GM18526 (cell line): ENCODE measurements around the gene H2BK1.

Source experiments
- POLR2A ChIP-seq: IDR thresholded peaks from 3 replicates; pipeline ENCODE4 v1.6.1; 2011; ENCODE audit not compliant: insufficient read length; ENCODE audit errors: extremely low read depth

H2BK1 gene

GRCh38 chr7:151226875-151227782, 16.8 kb upstream of the H2BK1 start, which contains the start of gene ABCF2:
ABCF2 (minus strand) TSS chr7:151227205; CDS start chr7:151226458, 747 bp downstream.
- peak; percentile 60 for TF ChIP-seq POLR2A

- TF ChIP-seq POLR2A, result no peak
These were observed 16.2 kb upstream of the H2BK1 start for GRCh38 chr7:151226560-151226874.

- TF ChIP-seq POLR2A, result no peak
These were observed 15.7 kb upstream of the H2BK1 start for GRCh38 chr7:151225948-151226510.

DNA sequence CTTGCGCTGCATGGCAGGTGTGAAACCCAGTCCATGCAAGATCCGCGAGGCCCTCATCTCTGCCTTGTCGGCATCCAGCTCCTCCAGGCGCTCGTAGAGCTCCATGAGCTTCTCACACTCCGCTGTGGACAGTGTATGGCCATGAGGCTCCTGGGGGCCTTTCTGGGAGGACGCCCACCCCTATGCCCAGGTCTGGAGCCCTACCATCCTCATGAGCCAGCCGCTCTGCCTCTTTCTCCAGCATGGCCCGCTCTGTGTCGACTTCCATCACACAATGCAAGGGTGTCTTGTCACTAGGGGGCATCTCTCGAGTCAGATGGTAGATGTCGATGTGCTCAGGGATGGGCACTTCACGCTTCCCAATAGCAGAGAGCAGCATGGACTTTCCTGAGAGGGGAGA, 13.4 kb upstream of the H2BK1 start:
- no peak for TF ChIP-seq POLR2A

DNA sequence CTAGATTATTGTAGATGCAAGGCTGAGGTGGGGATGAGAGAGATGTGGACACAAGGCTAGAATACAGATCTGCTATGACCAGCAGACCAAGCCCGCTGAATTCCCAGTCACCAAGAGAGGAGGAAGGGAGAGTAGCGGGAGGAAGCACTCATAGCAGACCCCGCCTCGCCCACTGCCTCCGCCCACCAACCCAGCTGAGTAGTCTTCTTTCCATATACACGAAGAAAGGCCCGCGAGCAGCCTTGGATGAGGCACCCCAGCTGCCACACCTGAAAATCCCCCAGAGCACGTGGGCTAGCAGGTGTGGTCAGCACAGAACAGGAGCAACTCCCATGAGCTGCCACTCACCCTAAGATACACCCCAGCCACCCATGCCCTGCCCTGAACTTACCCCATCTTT, 7.9 kb upstream of the H2BK1 start:
- no peak for TF ChIP-seq POLR2A

GRCh38 chr7:151215396-151215795, 5.1 kb upstream of the H2BK1 start:
- no peak for TF ChIP-seq POLR2A

- TF ChIP-seq POLR2A, result no peak
These were observed 3.5 kb upstream of the H2BK1 start for GRCh38 chr7:151213826-151214225.

GRCh38 chr7:151212626-151213025, 2.3 kb upstream of the H2BK1 start:
- no peak for TF ChIP-seq POLR2A

DNA sequence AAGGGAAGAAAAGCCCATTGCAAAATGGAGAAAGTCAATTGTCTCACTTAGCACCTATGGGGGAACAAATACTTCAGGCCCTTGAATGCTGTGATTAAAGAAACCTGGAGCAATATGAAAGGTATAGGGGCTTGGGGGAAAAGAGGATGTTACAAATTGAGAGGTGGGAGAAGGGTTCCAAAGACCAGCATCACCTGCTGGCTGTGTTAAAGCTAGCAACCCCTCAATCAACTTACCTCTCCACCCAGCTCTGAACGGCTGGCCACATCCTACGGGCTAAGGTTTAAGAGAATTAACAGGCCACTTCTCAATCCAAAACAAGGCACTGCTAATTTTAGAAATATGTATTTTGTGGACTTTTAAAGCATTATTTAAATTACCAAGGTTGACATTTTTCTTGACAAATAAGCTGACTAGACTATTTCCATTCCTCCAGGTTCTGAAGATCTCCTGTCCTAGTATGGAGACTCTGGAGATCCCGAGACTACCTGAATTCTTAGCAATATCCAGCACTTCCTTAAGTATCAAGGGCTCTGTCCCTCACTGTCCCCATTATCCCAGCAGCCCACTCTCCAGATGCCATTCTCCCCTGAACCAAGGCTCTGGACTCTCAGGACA, 976 bp upstream of the H2BK1 start:
- no peak for TF ChIP-seq POLR2A

DNA sequence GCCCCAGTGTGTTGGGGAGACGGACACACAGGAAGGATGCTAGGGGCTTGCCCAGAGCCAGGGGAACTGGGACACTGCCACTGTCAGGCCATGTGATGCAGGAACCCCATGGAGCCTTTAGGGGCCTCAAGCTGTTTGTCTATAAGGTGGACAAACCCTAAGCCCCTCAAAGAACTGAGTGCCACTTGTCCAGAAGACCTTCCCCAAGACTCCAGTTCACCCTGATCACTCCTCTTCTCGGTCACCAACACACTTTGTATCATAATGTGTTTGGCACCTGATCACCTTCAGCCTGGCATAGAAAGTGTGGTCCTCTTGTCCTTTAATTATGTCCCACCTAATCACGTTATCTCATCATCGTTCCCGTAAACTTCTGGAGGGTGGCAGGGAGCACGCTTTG, 700 bp downstream of the H2BK1 start:
- TF ChIP-seq POLR2A, result no peak

DNA sequence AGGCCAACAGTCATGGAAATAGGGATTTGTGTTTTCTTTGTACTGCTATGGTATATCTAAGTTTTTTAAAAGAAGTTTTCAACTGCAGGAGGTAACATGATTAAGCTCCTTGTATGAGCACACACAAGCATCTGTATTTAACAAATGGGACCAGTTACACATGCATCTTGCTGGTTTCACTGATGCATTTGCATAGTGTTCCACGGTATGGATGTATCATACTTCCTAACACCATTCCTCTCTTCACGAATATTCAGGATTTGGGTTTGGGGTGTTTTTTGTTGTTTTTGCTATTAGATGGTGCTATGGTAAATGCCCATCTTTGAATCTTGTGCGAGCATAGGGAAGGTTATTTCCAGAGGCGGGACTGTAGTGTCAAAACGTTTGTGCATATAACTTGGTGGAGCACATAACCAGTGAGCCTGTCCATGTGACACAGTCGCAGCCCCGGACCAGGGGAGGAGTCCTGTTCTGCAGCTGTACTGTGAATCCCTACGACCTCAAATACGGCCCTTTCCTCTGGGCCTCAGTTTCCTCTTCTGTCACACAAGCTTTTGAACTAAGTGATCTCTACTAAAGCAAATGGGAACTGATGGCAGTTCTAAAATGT, 1.9 kb downstream of the H2BK1 start:
- TF ChIP-seq POLR2A, result no peak

- no peak for TF ChIP-seq POLR2A
These were observed 2.5 kb downstream of the H2BK1 start for GRCh38 chr7:151207804-151208203.

GRCh38 chr7:151207315-151207714, 3.0 kb downstream of the H2BK1 start:
- TF ChIP-seq POLR2A, result no peak

- TF ChIP-seq POLR2A, result no peak
These were observed 3.4 kb downstream of the H2BK1 start for GRCh38 chr7:151206914-151207313.

GRCh38 chr7:151205730-151206129, 4.6 kb downstream of the H2BK1 start:
- no peak for TF ChIP-seq POLR2A
